Thyroid gland (tissue), 4 donors: ENCODE results near the gene CARMIL1. TPM values are rescaled to one million over a fixed set of nuclear protein-coding genes. Genes with fewer than 3 reads are reported as not detected.
"Not testable (repeated sequence)": the region's sequence is repeated elsewhere in the genome, so short reads cannot be mapped to it uniquely, and the experiment has no call there.

Source experiments
- DNase-seq, 2 donors: peaks; one replicate each; pipeline ENCODE4 v3.0.0-alpha.2; 2019
- H3K27ac ChIP-seq, 3 donors: fragments of 200-600 bp; sonication (generic); 1 replicate in 2 of 3; 2 replicates in 1 of 3; pipeline ENCODE4 v1.5.1; 2016 to 2019; ENCODE audit warnings: mild to moderate bottlenecking in 1 of 3, moderate library complexity in 1 of 3
- H3K27me3 ChIP-seq: fragments of 200-600 bp; sonication (generic); one replicate; pipeline ENCODE4 v1.5.1; 2019
- H3K36me3 ChIP-seq, 2 donors: fragments of 200-600 bp; sonication (generic); one replicate each; pipeline ENCODE4 v1.5.1; 2016 to 2019
- H3K4me1 ChIP-seq, 2 donors: fragments of 200-600 bp; sonication (generic); one replicate each; pipeline ENCODE4 v1.5.1; 2017 to 2019
- H3K4me3 ChIP-seq, 3 donors: fragments of 200-600 bp; sonication (generic); replicated peaks in 1 of 3; 1 replicate in 2 of 3; 2 replicates in 1 of 3; pipeline ENCODE4 v1.5.1; 2016; ENCODE audit warnings: mild to moderate bottlenecking in 1 of 3
- H3K9me3 ChIP-seq: fragments of 200-600 bp; sonication (generic); one replicate; pipeline ENCODE4 v1.5.1; 2017
- CTCF ChIP-seq, 6 experiments: fragments of 200-600 bp in 3 of 6; fragments of 450-650 bp in 3 of 6; sonication (generic) in 3 of 6; IDR thresholded peaks; one replicate each; pipeline ENCODE4 v1.5.1; 2016 to 2019; ENCODE audit warnings: antibody characterized with exemption in 6 of 6, mild to moderate bottlenecking in 2 of 6, inconsistent platforms in 1 of 6, moderate library complexity in 1 of 6
- POLR2A ChIP-seq, 2 donors: fragments of 450-650 bp; IDR thresholded peaks; one replicate each; pipeline ENCODE4 v1.6.1; 2017; ENCODE audit warnings: antibody characterized with exemption in 2 of 2, mild to moderate bottlenecking in 2 of 2, moderate library complexity in 1 of 2
- WGBS, 2 donors: methylation state at CpG; one replicate each; pipeline ENCODE4 v1.1.5; 2017; 5-methylcytosine and 5-hydroxymethylcytosine counted together
- intact Hi-C: fragments of 100-400 bp; cut with DNase I; formaldehyde crosslinking; loops from one replicate; pipeline ENCODE4 v1.15.1; 2023
- total RNA-seq, 4 donors: library from RNA; depleted of rRNA; stranded (reverse); fragments of >200 nt; gene quantifications; one replicate each; pipeline ENCODE4 v1.2.3, GENCODE V29; 2016

Gene CARMIL1
- total RNA-seq, 4 donors from 2014 or later = 24.7 to 34.4 (median 30.7) TPM

DNA sequence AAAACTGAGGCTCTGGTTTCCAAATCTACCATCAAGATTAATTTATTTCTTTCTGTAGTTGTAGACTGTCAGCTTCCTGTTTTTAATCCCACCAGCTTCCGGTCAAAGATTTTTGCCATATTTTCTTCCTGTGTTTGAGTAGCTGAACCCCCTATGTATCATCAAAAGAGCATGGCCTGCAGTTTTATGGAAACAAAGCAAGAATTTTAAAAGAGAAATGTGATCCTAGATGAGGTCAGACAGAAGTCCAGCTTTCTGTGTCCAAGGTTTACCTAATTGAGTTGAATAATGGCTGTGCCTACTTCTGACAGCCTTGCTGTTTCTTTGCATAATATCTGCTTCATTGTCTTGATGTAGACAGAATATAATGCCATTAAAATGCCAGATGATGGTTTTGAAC lies 163.7 kb downstream of the CARMIL1 start:
- Histone ChIP-seq H3K9me3 (no peaks in the 10 kb centered on the region), H3K36me3 (no peaks in the 10 kb centered on the region), H3K4me3 (no peak overlapping the region), H3K27me3 (no peaks in the 10 kb centered on the region), H3K27ac (no peak overlapping the region), H3K4me1 (no peaks in the 10 kb centered on the region)
- TF ChIP-seq POLR2A (IDR thresholded peaks at IDR 0.05) = no peak
- TF ChIP-seq CTCF (IDR thresholded peaks at IDR 0.05) = no peak
- intact Hi-C loops = no loop called here
- DNase-seq = no peak
- WGBS, 2 donors = 66 to 71% methylated on average over 1 of the region's 1 CpG

DNA sequence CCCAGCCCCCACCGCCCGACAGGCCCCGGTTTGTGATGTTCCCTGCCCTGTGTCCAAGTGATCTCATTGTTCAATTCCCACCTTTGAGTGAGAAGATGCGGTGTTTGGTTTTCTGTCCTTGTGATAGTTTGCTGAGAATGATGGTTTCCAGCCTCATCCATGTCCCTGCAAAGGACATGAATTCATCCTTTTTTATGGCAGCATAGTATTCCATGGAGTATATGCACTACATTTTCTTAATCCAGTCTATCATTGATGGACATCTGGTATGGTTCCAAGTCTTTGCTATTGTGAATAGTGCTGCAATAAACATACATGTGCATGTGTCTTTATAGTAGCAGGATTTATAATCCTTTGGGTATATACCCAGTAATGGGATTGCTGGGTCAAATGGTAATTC lies 165.3 kb downstream of the CARMIL1 start:
- H3K27me3 ChIP-seq, H3K27ac ChIP-seq, H3K36me3 ChIP-seq, intact Hi-C loops, DNase-seq, H3K4me1 ChIP-seq, H3K9me3 ChIP-seq, H3K4me3 ChIP-seq: not testable (repeated sequence)
- WGBS, 2 donors = 87 to 89% methylated on average over 4 of the region's 4 CpGs

DNA sequence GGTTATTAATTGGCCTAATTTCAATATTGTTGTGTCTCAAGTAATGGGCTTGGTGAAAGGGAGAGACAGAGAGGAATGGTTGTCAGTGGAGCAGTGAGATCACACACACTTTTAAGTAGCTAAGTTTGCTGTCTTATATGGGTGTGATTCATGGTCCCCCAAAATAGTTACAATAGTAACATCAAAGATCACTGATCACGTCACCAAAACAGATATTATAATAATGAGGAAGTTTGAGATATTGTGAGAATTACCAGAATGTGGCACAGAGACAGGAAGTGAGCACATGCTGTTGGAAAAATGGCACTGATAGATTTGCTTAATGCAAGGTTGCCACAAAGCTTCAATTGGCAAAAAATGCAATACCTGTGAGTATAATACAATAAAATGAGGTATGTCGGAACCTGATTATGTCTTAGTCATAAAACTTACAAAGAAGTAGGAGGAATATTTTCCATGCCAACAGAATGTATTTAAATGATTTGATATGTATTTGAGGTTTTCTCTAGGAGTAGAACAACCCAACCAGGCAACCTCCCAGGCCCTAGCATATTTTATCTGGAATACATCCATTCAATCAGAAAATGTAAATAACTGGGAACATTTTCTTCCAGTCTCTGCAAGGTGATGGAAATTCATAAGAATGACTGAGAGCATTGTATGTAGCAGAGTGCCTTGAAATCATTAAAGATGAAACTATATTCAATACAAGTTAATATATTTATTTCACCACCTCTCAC lies 167.8 kb downstream of the CARMIL1 start:
- no peaks in the 10 kb centered on the region for H3K36me3 ChIP-seq
- WGBS, 2 donors = 90 to 92% methylated on average over 2 of the region's 2 CpGs
- H3K27ac ChIP-seq = no peak overlapping the region
- intact Hi-C loops = no loop called here
- no peak overlapping the region for H3K4me3 ChIP-seq
- H3K4me1 ChIP-seq = no peaks in the 10 kb centered on the region
- no peaks in the 10 kb centered on the region for H3K27me3 ChIP-seq
- H3K9me3 ChIP-seq = no peaks in the 10 kb centered on the region
- no peak for DNase-seq
- no peak for TF ChIP-seq POLR2A (IDR thresholded peaks at IDR 0.05)
- no peak for TF ChIP-seq CTCF (IDR thresholded peaks at IDR 0.05)

- H3K9me3 ChIP-seq = no peaks in the 10 kb centered on the region
- intact Hi-C loops = no loop called here
- WGBS, 2 donors = 83 to 86% methylated on average over 1 of the region's 1 CpG
- TF ChIP-seq POLR2A (IDR thresholded peaks at IDR 0.05) (no peak), CTCF (IDR thresholded peaks at IDR 0.05) (no peak)
- no peak overlapping the region for H3K27ac ChIP-seq
- DNase-seq = no peak
- no peak overlapping the region for H3K4me3 ChIP-seq
- no peaks in the 10 kb centered on the region for H3K27me3 ChIP-seq
- no peaks in the 10 kb centered on the region for H3K4me1 ChIP-seq
- H3K36me3 ChIP-seq = no peaks in the 10 kb centered on the region
Measured at GRCh38 chr6:25447570-25447929, 168.4 kb downstream of the CARMIL1 start.

- no peaks in the 10 kb centered on the region for H3K4me1 ChIP-seq
- H3K36me3 ChIP-seq = no peaks in the 10 kb centered on the region
- no peak for DNase-seq
- no peak for TF ChIP-seq POLR2A (IDR thresholded peaks at IDR 0.05)
- no peak for TF ChIP-seq CTCF (IDR thresholded peaks at IDR 0.05)
- no peak overlapping the region for H3K4me3 ChIP-seq
- H3K27me3 ChIP-seq = no peaks in the 10 kb centered on the region
- no peak overlapping the region for H3K27ac ChIP-seq
- WGBS, 2 donors = 70 to 74% methylated on average over 2 of the region's 2 CpGs
- intact Hi-C loops = no loop called here
- H3K9me3 ChIP-seq = no peaks in the 10 kb centered on the region
Measured at GRCh38 chr6:25448965-25449538, 169.9 kb downstream of the CARMIL1 start.
